Fibroblast of lung (primary cell): Measurements from ENCODE around the gene BAZ1A. TPM values are rescaled to one million over a fixed set of nuclear protein-coding genes. Genes with fewer than 3 reads are reported as not detected.

Experiments
- DNase-seq, 2 donors: peaks; one replicate each; pipeline versions ENCODE4 v3.0.0 to v3.0.0-alpha.2; 2010; ENCODE audit warnings: low read depth in 2 of 2
- H2AFZ ChIP-seq: 2 replicates; pipeline ENCODE4 v1.5.1; 2012; ENCODE audit warnings: low read length, control low read depth, inconsistent platforms
- H3K27ac ChIP-seq: 2 replicates; pipeline ENCODE4 v1.5.1; 2011; ENCODE audit warnings: low read length, control low read depth; ENCODE audit not compliant: insufficient read depth
- H3K27me3 ChIP-seq: 2 replicates; pipeline ENCODE4 v1.5.1; 2011; ENCODE audit warnings: mild to moderate bottlenecking, low read length; ENCODE audit not compliant: control insufficient read depth, insufficient read depth
- H3K36me3 ChIP-seq: 2 replicates; pipeline ENCODE4 v1.5.1; 2011; ENCODE audit warnings: low read length; ENCODE audit not compliant: control insufficient read depth, insufficient read depth
- H3K4me1 ChIP-seq: 2 replicates; pipeline ENCODE4 v1.5.1; 2011; ENCODE audit warnings: low read length; ENCODE audit not compliant: control insufficient read depth, insufficient read depth; ENCODE audit errors: extremely low read depth
- H3K4me2 ChIP-seq: 2 replicates; pipeline ENCODE4 v1.5.1; 2011; ENCODE audit warnings: low read length, control low read depth; ENCODE audit not compliant: insufficient read depth; ENCODE audit errors: extremely low read depth
- H3K4me3 ChIP-seq, 4 experiments: fragments of 200-600 bp in 1 of 4; sonication (generic) in 1 of 4; replicated peaks in 1 of 4; 2 replicates each; pipeline ENCODE4 v1.5.1; 2011 to 2016; ENCODE audit warnings: low read length in 4 of 4, low read depth in 3 of 4, mild to moderate bottlenecking in 3 of 4, control low read depth in 2 of 4, inconsistent platforms in 1 of 4, mixed read lengths in 1 of 4; ENCODE audit not compliant: insufficient read depth in 1 of 4; ENCODE audit errors: control extremely low read depth in 1 of 4
- H3K79me2 ChIP-seq: 2 replicates; pipeline ENCODE4 v1.5.1; 2012; ENCODE audit warnings: mild to moderate bottlenecking, low read length, inconsistent platforms; ENCODE audit not compliant: control insufficient read depth, insufficient read depth
- H3K9ac ChIP-seq: 2 replicates; pipeline ENCODE4 v1.5.1; 2011; ENCODE audit warnings: mild to moderate bottlenecking, low read length, control low read depth; ENCODE audit not compliant: insufficient read depth
- H3K9me3 ChIP-seq: 2 replicates; pipeline ENCODE4 v1.5.1; 2012; ENCODE audit warnings: low read depth, low read length; ENCODE audit not compliant: control insufficient read depth, insufficient read depth
- H4K20me1 ChIP-seq: 2 replicates; pipeline ENCODE4 v1.5.1; 2011; ENCODE audit warnings: low read length; ENCODE audit not compliant: control insufficient read depth, insufficient read depth; ENCODE audit errors: extremely low read depth
- CTCF ChIP-seq, 2 donors: IDR thresholded peaks in 1 of 2; conservative IDR thresholded peaks in 1 of 2; 1 replicate in 1 of 2; 2 replicates in 1 of 2; pipeline ENCODE4 v1.5.1; 2011 to 2012; ENCODE audit warnings: low read length in 2 of 2, control low read depth in 1 of 2, inconsistent platforms in 1 of 2, low read depth in 1 of 2, mild to moderate bottlenecking in 1 of 2
- EZH2 ChIP-seq: IDR thresholded peaks from 2 replicates; pipeline ENCODE4 v1.5.1; 2012; ENCODE audit warnings: low read length, control low read depth, mild to moderate bottlenecking; ENCODE audit errors: missing control alignments
- polyA plus RNA-seq, 2 donors: library from polyadenylated mRNA; depleted of rRNA in 1 of 2; stranded (reverse) in 1 of 2; unstranded in 1 of 2; fragments of >200 nt; gene quantifications; 2 replicates each; pipeline ENCODE4 v1.2.1, GENCODE V29; 2011 to 2012; ENCODE audit warnings: missing spikeins in 1 of 2
- total RNA-seq: library from RNA; depleted of rRNA; stranded (reverse); fragments of >200 nt; gene quantifications from 2 replicates; pipeline ENCODE4 v1.2.1, GENCODE V29; 2014

BAZ1A gene
- total and polyA plus RNA-seq, 2 donors (not counting 1 experiment from before 2014, with no cell fraction given): 21.1 to 35.2 TPM

GRCh38 chr14:34858765-34859164 is 16.4 kb downstream of the BAZ1A start:
- no peaks in the 10 kb centered on the region for H3K36me3 ChIP-seq

GRCh38 chr14:34857689-34858449 is 17.3 kb downstream of the BAZ1A start:
- Histone ChIP-seq H3K9me3 (no peaks in the 10 kb centered on the region), H3K4me1 (no peaks in the 10 kb centered on the region), H4K20me1 (no peaks in the 10 kb centered on the region), H3K9ac (no peak overlapping the region), H3K4me2 (no peak overlapping the region), H3K79me2 (peaks cover 2% of the 10 kb centered on the region), H3K27ac (no peak overlapping the region), H3K4me3 (no peak overlapping the region), H3K36me3 (no peaks in the 10 kb centered on the region), H3K27me3 (no peaks in the 10 kb centered on the region), H2AFZ (no peak overlapping the region)
- TF ChIP-seq EZH2: no peak
- TF ChIP-seq CTCF (conservative IDR thresholded peaks at IDR 0.05 in 1 of 2, IDR thresholded peaks at IDR 0.05 in 1 of 2; ENCODE audit: low read depth in 1 of 2, low read length in 2 of 2): no peak
- DNase-seq: no peak

More at GRCh38 chr14:34858765-34859164, 16.4 kb downstream of the BAZ1A start:
- no peaks in the 10 kb centered on the region for H3K9me3 ChIP-seq
- no peaks in the 10 kb centered on the region for H3K27me3 ChIP-seq
- H3K4me1 ChIP-seq: no peaks in the 10 kb centered on the region
- H3K9ac ChIP-seq: no peak overlapping the region
- no peaks in the 10 kb centered on the region for H4K20me1 ChIP-seq
- peaks cover 3% of the 10 kb centered on the region for H3K79me2 ChIP-seq
- no peak overlapping the region for H3K4me2 ChIP-seq
- H3K27ac ChIP-seq: no peak overlapping the region
- H3K4me3 ChIP-seq: no peak overlapping the region
- H2AFZ ChIP-seq: no peak overlapping the region
- no peak for TF ChIP-seq CTCF (conservative IDR thresholded peaks at IDR 0.05 in 1 of 2, IDR thresholded peaks at IDR 0.05 in 1 of 2; ENCODE audit: low read depth in 1 of 2, low read length in 2 of 2)
- TF ChIP-seq EZH2: no peak
- DNase-seq: no peak

- no peaks in the 10 kb centered on the region for H4K20me1 ChIP-seq
- peaks cover 2% of the 10 kb centered on the region for H3K4me1 ChIP-seq
- no peak overlapping the region for H3K4me3 ChIP-seq
- H3K79me2 ChIP-seq: no peaks in the 10 kb centered on the region
- H3K4me2 ChIP-seq: no peak overlapping the region
- no peak overlapping the region for H2AFZ ChIP-seq
- H3K36me3 ChIP-seq: peaks cover 2% of the 10 kb centered on the region
- H3K27ac ChIP-seq: no peak overlapping the region
- no peak for DNase-seq
- H3K27me3 ChIP-seq: no peaks in the 10 kb centered on the region
- H3K9ac ChIP-seq: no peak overlapping the region
- TF ChIP-seq CTCF (conservative IDR thresholded peaks at IDR 0.05 in 1 of 2, IDR thresholded peaks at IDR 0.05 in 1 of 2; ENCODE audit: low read depth in 1 of 2, low read length in 2 of 2): no peak
- TF ChIP-seq EZH2: no peak
- no peaks in the 10 kb centered on the region for H3K9me3 ChIP-seq
Observed at GRCh38 chr14:34853041-34853440, 22.1 kb downstream of the BAZ1A start.
